Vagina (tissue), 2 donors: ENCODE results near the gene C10orf120. TPM values are rescaled to one million over a fixed set of nuclear protein-coding genes. Genes with fewer than 3 reads are reported as not detected.

Source experiments
- DNase-seq, 2 donors: peaks; one replicate each; pipeline ENCODE4 v3.0.0-alpha.2; 2017; ENCODE audit errors: extremely low spot score in 2 of 2
- H3K27ac ChIP-seq: fragments of 200-600 bp; sonication (generic); one replicate; pipeline ENCODE4 v1.5.1; 2019
- H3K27me3 ChIP-seq: fragments of 200-600 bp; sonication (generic); one replicate; pipeline ENCODE4 v1.5.1; 2019
- H3K36me3 ChIP-seq, 2 donors: fragments of 200-600 bp; sonication (generic); one replicate each; pipeline ENCODE4 v1.5.1; 2017 to 2019
- H3K4me1 ChIP-seq: fragments of 200-600 bp; sonication (generic); one replicate; pipeline ENCODE4 v1.5.1; 2019
- H3K4me3 ChIP-seq, 2 donors: fragments of 200-600 bp; sonication (generic); 1 replicate in 1 of 2; 2 replicates in 1 of 2; pipeline ENCODE4 v1.5.1; 2016 to 2019
- H3K9me3 ChIP-seq: fragments of 200-600 bp; sonication (generic); one replicate; pipeline ENCODE4 v1.5.1; 2019
- CTCF ChIP-seq, 3 experiments: fragments of 450-650 bp in 2 of 3; fragments of 200-600 bp in 1 of 3; sonication (generic) in 1 of 3; IDR thresholded peaks; one replicate each; pipeline ENCODE4 v1.5.1; 2017 to 2019; ENCODE audit warnings: antibody characterized with exemption in 3 of 3, mild to moderate bottlenecking in 2 of 3, moderate library complexity in 2 of 3
- POLR2A ChIP-seq, 2 donors: fragments of 450-650 bp; IDR thresholded peaks; one replicate each; pipeline ENCODE4 v1.6.1; 2017; ENCODE audit warnings: antibody characterized with exemption in 2 of 2, mild to moderate bottlenecking in 2 of 2, moderate library complexity in 2 of 2
- POLR2AphosphoS5 ChIP-seq, 2 donors: sonication (generic); formaldehyde crosslinking; IDR thresholded peaks; one replicate each; pipeline ENCODE4 v1.9.0; 2017; ENCODE audit warnings: antibody characterized with exemption in 2 of 2, mild to moderate bottlenecking in 2 of 2, low read depth in 1 of 2; ENCODE audit not compliant: insufficient read depth in 1 of 2
- intact Hi-C: fragments of 100-400 bp; cut with DNase I; formaldehyde crosslinking; loops from one replicate; pipeline ENCODE4 v1.15.1; 2023
- total RNA-seq: library from RNA; depleted of rRNA; stranded (reverse); fragments of >200 nt; gene quantifications from one replicate; pipeline ENCODE4 v1.2.3, GENCODE V29; 2016

C10orf120 gene
- total RNA-seq, 1 donor from 2014 or later = not detected

GRCh38 chr10:122696687-122697086 is 3.0 kb downstream of the C10orf120 start:
- no peaks in the 10 kb centered on the region for H3K9me3 ChIP-seq
- no peak overlapping the region for H3K4me3 ChIP-seq
- DNase-seq = no peak
- no peaks in the 10 kb centered on the region for H3K36me3 ChIP-seq
- intact Hi-C loops = no loop called here
- no peaks in the 10 kb centered on the region for H3K4me1 ChIP-seq
- no peak overlapping the region for H3K27ac ChIP-seq
- no peak for TF ChIP-seq POLR2A (IDR thresholded peaks at IDR 0.05)
- TF ChIP-seq POLR2AphosphoS5 (IDR thresholded peaks at IDR 0.05; ENCODE audit: insufficient read depth in 1 of 2, low read depth in 1 of 2) = no peak
- TF ChIP-seq CTCF (IDR thresholded peaks at IDR 0.05) = no peak
- no peaks in the 10 kb centered on the region for H3K27me3 ChIP-seq

- DNase-seq = no peak
- TF ChIP-seq POLR2AphosphoS5 (IDR thresholded peaks at IDR 0.05; ENCODE audit: insufficient read depth in 1 of 2, low read depth in 1 of 2) (no peak), CTCF (IDR thresholded peaks at IDR 0.05) (no peak), POLR2A (IDR thresholded peaks at IDR 0.05) (no peak)
- intact Hi-C loops = no loop called here
- no peaks in the 10 kb centered on the region for H3K4me1 ChIP-seq
- H3K27me3 ChIP-seq = no peaks in the 10 kb centered on the region
- no peaks in the 10 kb centered on the region for H3K36me3 ChIP-seq
- no peak overlapping the region for H3K4me3 ChIP-seq
- H3K9me3 ChIP-seq = no peaks in the 10 kb centered on the region
- H3K27ac ChIP-seq = no peak overlapping the region
These were observed 6.9 kb downstream of the C10orf120 start for GRCh38 chr10:122692744-122693143.

GRCh38 chr10:122689146-122689820 is 10.4 kb downstream of the C10orf120 start:
- no peaks in the 10 kb centered on the region for H3K36me3 ChIP-seq
- no peaks in the 10 kb centered on the region for H3K27me3 ChIP-seq
- H3K4me3 ChIP-seq = no peak overlapping the region
- no peaks in the 10 kb centered on the region for H3K4me1 ChIP-seq
- intact Hi-C loops = no loop called here
- DNase-seq = no peak
- H3K9me3 ChIP-seq = no peaks in the 10 kb centered on the region
- no peak overlapping the region for H3K27ac ChIP-seq
- no peak for TF ChIP-seq CTCF (IDR thresholded peaks at IDR 0.05)
- no peak for TF ChIP-seq POLR2A (IDR thresholded peaks at IDR 0.05)
- no peak for TF ChIP-seq POLR2AphosphoS5 (IDR thresholded peaks at IDR 0.05; ENCODE audit: insufficient read depth in 1 of 2, low read depth in 1 of 2)

- H3K9me3 ChIP-seq = no peaks in the 10 kb centered on the region
- intact Hi-C loops = no loop called here
- DNase-seq = no peak
- no peaks in the 10 kb centered on the region for H3K4me1 ChIP-seq
- H3K27ac ChIP-seq = no peak overlapping the region
- H3K36me3 ChIP-seq = no peaks in the 10 kb centered on the region
- no peak for TF ChIP-seq POLR2AphosphoS5 (IDR thresholded peaks at IDR 0.05; ENCODE audit: insufficient read depth in 1 of 2, low read depth in 1 of 2)
- TF ChIP-seq CTCF (IDR thresholded peaks at IDR 0.05) = no peak
- no peak for TF ChIP-seq POLR2A (IDR thresholded peaks at IDR 0.05)
- no peak overlapping the region for H3K4me3 ChIP-seq
- no peaks in the 10 kb centered on the region for H3K27me3 ChIP-seq
These were observed 11.2 kb downstream of the C10orf120 start for GRCh38 chr10:122688293-122688989.

- Histone ChIP-seq H3K27me3 (no peaks in the 10 kb centered on the region), H3K27ac (no peak overlapping the region), H3K9me3 (no peaks in the 10 kb centered on the region), H3K36me3 (no peaks in the 10 kb centered on the region), H3K4me1 (no peaks in the 10 kb centered on the region), H3K4me3 (no peak overlapping the region)
- TF ChIP-seq CTCF (IDR thresholded peaks at IDR 0.05) = no peak
- no peak for TF ChIP-seq POLR2AphosphoS5 (IDR thresholded peaks at IDR 0.05; ENCODE audit: insufficient read depth in 1 of 2, low read depth in 1 of 2)
- TF ChIP-seq POLR2A (IDR thresholded peaks at IDR 0.05) = no peak
- intact Hi-C loops = no loop called here
- DNase-seq = no peak
These were observed 17.1 kb downstream of the C10orf120 start for GRCh38 chr10:122682522-122682921.
